HEK293 (cell line): ENCODE measurements around the gene SH2D2A.

Experiments used
- CTCF ChIA-PET: fragments of 350-600 bp; formaldehyde crosslinking; extraction: SDS; loops from one replicate; lab custom pipeline; 2021; ENCODE audit warnings: antibody characterized with exemption; lab: Yijun Ruan, JAX
- POLR2A ChIA-PET: fragments of 300-600 bp; formaldehyde crosslinking; extraction: SDS; loops from one replicate; lab custom pipeline; 2020; ENCODE audit warnings: antibody characterized with exemption, inconsistent platforms; lab: Yijun Ruan, JAX
- H3K27ac ChIP-seq: fragments of 200-500 bp; sonication (Bioruptor generic); 2 replicates; pipeline ENCODE4 v1.5.1; 2014; ENCODE audit warnings: low read depth, low read length, control low read depth, inconsistent platforms; ENCODE audit errors: extremely low read depth
- H3K36me3 ChIP-seq, 2 experiments: fragments of 200-500 bp in 1 of 2; sonication (Bioruptor generic) in 1 of 2; 1 replicate in 1 of 2; 2 replicates in 1 of 2; pipeline ENCODE4 v1.5.1; 2014 to 2017; ENCODE audit warnings: inconsistent platforms in 2 of 2, low read length in 2 of 2; ENCODE audit not compliant: control insufficient read depth in 2 of 2, insufficient read depth in 1 of 2
- H3K4me1 ChIP-seq: fragments of 200-500 bp; sonication (Bioruptor generic); 2 replicates; pipeline ENCODE4 v1.5.1; 2014; ENCODE audit warnings: mild to moderate bottlenecking, low read length, inconsistent platforms; ENCODE audit not compliant: control insufficient read depth, insufficient read depth
- H3K4me3 ChIP-seq: 2 replicates; pipeline ENCODE4 v1.5.1; 2011; ENCODE audit warnings: low read depth, mild to moderate bottlenecking, control low read depth, low read length, moderate library complexity
- H3K9me3 ChIP-seq: fragments of 200-500 bp; sonication (Bioruptor generic); 2 replicates; pipeline ENCODE4 v1.5.1; 2014; ENCODE audit warnings: low read depth, low read length, inconsistent platforms; ENCODE audit not compliant: control insufficient read depth, insufficient read depth
- GLIS2 ChIP-seq: fragments of 450-650 bp; formaldehyde crosslinking; IDR thresholded peaks from 2 replicates; pipeline ENCODE4 v1.5.1; 2016; ENCODE audit warnings: missing biosample characterization, missing genetic modification characterization
- HOXA7 ChIP-seq: sonication (generic); formaldehyde crosslinking; IDR thresholded peaks from 2 replicates; pipeline ENCODE4 v1.8.1; 2022; ENCODE audit warnings: missing genetic modification reagents, borderline replicate concordance
- KLF7 ChIP-seq: fragments of 450-650 bp; formaldehyde crosslinking; IDR thresholded peaks from 2 replicates; pipeline ENCODE4 v1.5.1; 2016; ENCODE audit warnings: missing biosample characterization, missing genetic modification characterization, borderline replicate concordance
- MEIS1 ChIP-seq: sonication (generic); formaldehyde crosslinking; IDR thresholded peaks from 2 replicates; pipeline ENCODE4 v1.8.1; 2022; ENCODE audit warnings: missing genetic modification reagents, mild to moderate bottlenecking, borderline replicate concordance
- PRDM1 ChIP-seq: fragments of 450-650 bp; formaldehyde crosslinking; IDR thresholded peaks from 2 replicates; pipeline ENCODE4; 2016; ENCODE audit warnings: missing biosample characterization, missing genetic modification characterization
- REPIN1 ChIP-seq: fragments of 450-650 bp; formaldehyde crosslinking; IDR thresholded peaks from 2 replicates; pipeline ENCODE4 v1.5.1; 2017; ENCODE audit warnings: missing biosample characterization, missing genetic modification characterization, low read depth
- SCRT1 ChIP-seq: fragments of 450-650 bp; formaldehyde crosslinking; IDR thresholded peaks from 2 replicates; pipeline ENCODE4 v1.5.1; 2016; ENCODE audit warnings: missing biosample characterization, missing genetic modification characterization, borderline replicate concordance
- SCRT2 ChIP-seq: fragments of 450-650 bp; formaldehyde crosslinking; IDR thresholded peaks from 2 replicates; pipeline ENCODE4 v1.5.1; 2016; ENCODE audit warnings: missing biosample characterization, missing genetic modification characterization
- ZBTB17 ChIP-seq: fragments of 450-650 bp; formaldehyde crosslinking; IDR thresholded peaks from 2 replicates; pipeline ENCODE4 v1.5.1; 2016; ENCODE audit warnings: missing biosample characterization, missing genetic modification characterization
- ZBTB21 ChIP-seq: fragments of 450-650 bp; formaldehyde crosslinking; IDR thresholded peaks from 2 replicates; pipeline ENCODE4 v1.5.1; 2017; ENCODE audit warnings: missing biosample characterization, missing genetic modification characterization
- ZNF146 ChIP-seq: fragments of 450-650 bp; formaldehyde crosslinking; IDR thresholded peaks from 2 replicates; pipeline ENCODE4 v1.5.1; 2016; ENCODE audit warnings: missing biosample characterization, missing genetic modification characterization
- ZNF324 ChIP-seq: fragments of 450-650 bp; formaldehyde crosslinking; IDR thresholded peaks from 2 replicates; pipeline ENCODE4 v1.5.1; 2016; ENCODE audit warnings: missing biosample characterization, missing genetic modification characterization
- ZNF426 ChIP-seq: fragments of 450-650 bp; formaldehyde crosslinking; IDR thresholded peaks from 2 replicates; pipeline ENCODE4 v1.5.1; 2017; ENCODE audit warnings: missing biosample characterization, missing genetic modification characterization, mild to moderate bottlenecking, inconsistent platforms, moderate library complexity
- ZNF433 ChIP-seq: fragments of 450-650 bp; formaldehyde crosslinking; IDR thresholded peaks from 2 replicates; pipeline ENCODE4 v1.5.1; 2016; ENCODE audit warnings: missing biosample characterization, missing genetic modification characterization, low read depth
- ZNF473 ChIP-seq: fragments of 450-650 bp; formaldehyde crosslinking; IDR thresholded peaks from 2 replicates; pipeline ENCODE4 v1.5.1; 2017; ENCODE audit warnings: missing biosample characterization, missing genetic modification characterization
- ZNF510 ChIP-seq: fragments of 450-650 bp; formaldehyde crosslinking; IDR thresholded peaks from 2 replicates; pipeline ENCODE4 v1.5.1; 2018; ENCODE audit warnings: mild to moderate bottlenecking, missing genetic modification characterization, missing biosample characterization; ENCODE audit not compliant: insufficient replicate concordance
- ZNF544 ChIP-seq: fragments of 450-650 bp; formaldehyde crosslinking; IDR thresholded peaks from 2 replicates; pipeline ENCODE4 v1.5.0; 2017; ENCODE audit warnings: missing biosample characterization, missing genetic modification characterization
- ZNF610 ChIP-seq: fragments of 450-650 bp; formaldehyde crosslinking; IDR thresholded peaks from 2 replicates; pipeline ENCODE4 v1.5.1; 2016; ENCODE audit warnings: missing biosample characterization, missing genetic modification characterization, borderline replicate concordance
- ZNF677 ChIP-seq: fragments of 450-650 bp; IDR thresholded peaks from 2 replicates; pipeline ENCODE4 v1.5.0; 2018; ENCODE audit warnings: missing biosample characterization, mild to moderate bottlenecking, missing genetic modification characterization, moderate library complexity
- TF ChIP-seq, protein P1 (sequence below): fragments of 450-650 bp; formaldehyde crosslinking; IDR thresholded peaks from 2 replicates; pipeline ENCODE4 v1.5.1; 2016; ENCODE audit warnings: missing biosample characterization, missing genetic modification characterization, low read depth
- TF ChIP-seq, protein P2 (sequence below): fragments of 450-650 bp; formaldehyde crosslinking; IDR thresholded peaks from 2 replicates; pipeline ENCODE4 v1.5.1; 2016; ENCODE audit warnings: missing biosample characterization, missing genetic modification characterization

Gene SH2D2A

DNA sequence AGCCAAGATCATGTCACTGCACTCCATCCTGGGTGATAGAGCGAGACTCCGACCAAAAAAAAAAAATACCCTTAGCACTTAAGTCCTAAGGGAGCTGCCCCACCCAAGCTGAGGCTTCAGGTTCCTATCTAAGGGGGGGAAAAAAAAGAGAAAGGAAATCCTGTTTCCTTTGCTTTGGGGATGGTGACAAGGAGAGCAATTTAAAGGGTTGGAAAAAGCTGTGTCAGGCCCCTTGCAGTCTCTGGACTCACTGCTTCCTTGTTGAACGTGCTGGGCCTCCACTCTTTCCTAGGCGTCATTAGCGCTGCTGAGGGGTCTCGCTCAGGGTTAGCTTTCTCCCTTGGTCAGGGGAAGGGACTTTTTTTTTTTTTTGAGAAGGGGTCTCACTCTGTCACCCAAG is 31.2 kb downstream of the SH2D2A start:
- Histone ChIP-seq H3K4me3 (no peak overlapping the region), H3K36me3 (peaks cover 43 to 91% of the 10 kb centered on the region in 2 experiments), H3K9me3 (no peaks in the 10 kb centered on the region), H3K4me1 (no peaks in the 10 kb centered on the region), H3K27ac (no peak overlapping the region)
- ChIA-PET POLR2A (no interaction called here), CTCF (interaction anchor here (0.6 to 2.1 kb wide), 4 partner anchors 54 to 96 kb away, joined by 3 to 12 read pairs (median 6); no protein-coding TSS in a partner anchor)
- TF ChIP-seq REPIN1 (tag by site-specific recombination) (no peak), ZNF510 (tag by site-specific recombination) (no peak), ZNF146 (tag by site-specific recombination) (no peak), GLIS2 (no peak), ZNF433 (tag by site-specific recombination) (no peak), ZNF544 (tag by site-specific recombination) (no peak), ZNF426 (tag by site-specific recombination) (no peak), ZNF610 (tag by site-specific recombination) (no peak), ZNF324 (tag by site-specific recombination) (no peak), HOXA7 (CRISPR knock-in tag) (no peak), ZBTB21 (no peak), MEIS1 (CRISPR knock-in tag) (no peak), ZNF473 (tag by site-specific recombination) (no peak)
- TF ChIP-seq, protein P1, sequence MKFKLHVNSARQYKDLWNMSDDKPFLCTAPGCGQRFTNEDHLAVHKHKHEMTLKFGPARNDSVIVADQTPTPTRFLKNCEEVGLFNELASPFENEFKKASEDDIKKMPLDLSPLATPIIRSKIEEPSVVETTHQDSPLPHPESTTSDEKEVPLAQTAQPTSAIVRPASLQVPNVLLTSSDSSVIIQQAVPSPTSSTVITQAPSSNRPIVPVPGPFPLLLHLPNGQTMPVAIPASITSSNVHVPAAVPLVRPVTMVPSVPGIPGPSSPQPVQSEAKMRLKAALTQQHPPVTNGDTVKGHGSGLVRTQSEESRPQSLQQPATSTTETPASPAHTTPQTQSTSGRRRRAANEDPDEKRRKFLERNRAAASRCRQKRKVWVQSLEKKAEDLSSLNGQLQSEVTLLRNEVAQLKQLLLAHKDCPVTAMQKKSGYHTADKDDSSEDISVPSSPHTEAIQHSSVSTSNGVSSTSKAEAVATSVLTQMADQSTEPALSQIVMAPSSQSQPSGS (tag by site-specific recombination): no peak
- TF ChIP-seq, protein P2, sequence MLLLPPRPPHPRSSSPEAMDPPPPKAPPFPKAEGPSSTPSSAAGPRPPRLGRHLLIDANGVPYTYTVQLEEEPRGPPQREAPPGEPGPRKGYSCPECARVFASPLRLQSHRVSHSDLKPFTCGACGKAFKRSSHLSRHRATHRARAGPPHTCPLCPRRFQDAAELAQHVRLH: no peak
- TF ChIP-seq, all 188 proteins: peak for 0

DNA sequence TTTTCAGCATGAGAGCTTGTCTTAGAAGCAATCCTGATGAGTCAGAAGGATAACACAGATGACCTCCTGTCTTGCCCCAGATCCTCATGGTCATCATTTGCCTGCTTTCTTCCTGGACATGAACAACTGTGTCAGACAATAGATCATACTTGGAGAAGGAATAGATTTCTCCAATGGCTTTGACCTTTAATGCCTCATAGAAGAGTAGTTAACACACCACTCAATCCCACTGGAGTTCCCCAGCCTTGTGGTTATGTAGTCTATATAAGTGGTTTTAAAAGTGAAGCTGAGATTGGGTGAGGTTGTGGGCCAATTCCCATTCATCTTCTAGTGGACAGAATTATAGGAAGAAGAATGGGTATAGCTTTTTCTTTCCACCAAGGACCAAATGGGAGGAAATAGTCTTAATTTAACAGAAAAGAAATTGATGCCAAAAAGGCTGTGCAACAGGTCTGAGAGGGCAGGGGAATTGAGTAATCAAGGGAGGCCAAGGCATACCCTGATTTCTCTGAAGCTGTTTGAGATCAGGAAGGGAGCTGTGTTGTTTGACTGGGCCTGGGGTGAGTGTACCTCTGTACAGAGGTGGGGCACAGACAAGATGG is 35.0 kb downstream of the SH2D2A start:
- H3K4me3 ChIP-seq: no peak overlapping the region
- ChIA-PET CTCF (interaction anchor here (0.8 to 4.1 kb wide), 8 partner anchors 9 to 93 kb away, joined by 3 to 18 read pairs (median 6); no protein-coding TSS in a partner anchor), POLR2A (no interaction called here)
- no peak overlapping the region for H3K27ac ChIP-seq
- TF ChIP-seq ZNF677 (no peak), SCRT2 (tag by site-specific recombination) (peak; percentile 96), SCRT1 (tag by site-specific recombination) (peak; percentile 86)
- H3K36me3 ChIP-seq: peaks cover 20 to 62% of the 10 kb centered on the region in 2 experiments
- no peaks in the 10 kb centered on the region for H3K9me3 ChIP-seq
- H3K4me1 ChIP-seq: 0 out of 2 replicates have a peak, but pooled peaks cover 4% of the 10 kb centered on the region

DNA sequence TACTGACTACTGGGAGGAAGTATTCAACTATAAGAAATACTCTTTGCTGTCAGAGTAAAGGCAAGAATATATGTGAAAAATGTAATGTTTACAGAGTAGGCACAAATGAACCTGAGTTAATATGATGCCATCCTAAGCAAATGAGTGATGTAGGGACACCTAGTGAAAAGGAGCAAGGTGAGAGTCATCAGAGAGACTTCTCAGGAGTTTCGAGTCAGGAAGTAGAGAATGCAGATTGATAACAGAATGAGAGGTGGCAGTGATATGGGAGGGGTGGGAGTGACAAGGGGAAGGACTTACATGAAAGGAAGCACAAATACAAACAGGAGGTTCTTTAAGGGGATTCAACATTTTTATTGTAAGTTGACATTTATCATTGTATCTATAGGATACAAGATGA is 39.1 kb downstream of the SH2D2A start:
- CTCF ChIA-PET: interaction anchor here (1.1 to 1.9 kb wide), 3 partner anchors 15 to 83 kb away, joined by 3 to 8 read pairs (median 4); partner anchors contain the start of gene NTRK1
- peaks cover 9% of the 10 kb centered on the region for H3K4me1 ChIP-seq

More for the DNA sequence above, 39.1 kb downstream of the SH2D2A start:
- TF ChIP-seq PRDM1 (tag by site-specific recombination) (peak; percentile 62), KLF7 (tag by site-specific recombination) (no peak), ZBTB17 (tag by site-specific recombination) (0 out of 2 replicates have a peak, but pooled peaks have one; percentile 33)
- TF ChIP-seq, all 188 proteins: peak for 2
- H3K36me3 ChIP-seq: peaks cover 5 to 39% of the 10 kb centered on the region in 2 experiments
- no peak overlapping the region for H3K4me3 ChIP-seq
- POLR2A ChIA-PET: no interaction called here
- H3K9me3 ChIP-seq: no peaks in the 10 kb centered on the region
- no peak overlapping the region for H3K27ac ChIP-seq
